Choroid plexus epithelial cell (primary cell): ENCODE results near the gene NMNAT1.

Source experiments
- DNase-seq: peaks from one replicate; pipeline ENCODE4 v3.0.0-alpha.2; 2010; ENCODE audit warnings: low read depth
- H3K4me3 ChIP-seq: 2 replicates; pipeline ENCODE4 v1.5.1; 2011; ENCODE audit warnings: low read depth, mild to moderate bottlenecking, control low read depth, low read length, moderate library complexity
- TF ChIP-seq, protein P1 (sequence below): conservative IDR thresholded peaks from 2 replicates; pipeline ENCODE4 v1.5.1; 2011; ENCODE audit warnings: low read depth, mild to moderate bottlenecking, control low read depth, inconsistent platforms, low read length, moderate library complexity

Gene NMNAT1

DNA sequence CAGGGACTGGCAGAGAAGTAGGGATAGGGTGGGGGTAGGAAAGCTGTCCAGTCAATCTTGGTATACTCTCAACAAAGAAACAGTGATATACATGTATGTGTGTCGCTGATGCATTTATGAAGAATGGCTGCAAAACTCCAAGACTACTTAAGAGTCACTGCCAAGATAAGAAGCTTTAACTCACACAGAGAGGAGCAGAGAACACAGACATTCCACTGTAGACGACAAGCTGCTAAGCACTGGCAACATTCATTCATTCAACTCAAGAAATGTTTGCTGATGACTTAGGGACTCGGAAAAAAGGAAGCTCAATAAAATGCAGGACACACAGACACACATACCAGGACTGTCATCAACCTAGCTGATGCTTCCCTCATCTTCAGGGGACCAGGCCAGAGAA, 38.7 kb upstream of the NMNAT1 start:
- TF ChIP-seq, protein P1, sequence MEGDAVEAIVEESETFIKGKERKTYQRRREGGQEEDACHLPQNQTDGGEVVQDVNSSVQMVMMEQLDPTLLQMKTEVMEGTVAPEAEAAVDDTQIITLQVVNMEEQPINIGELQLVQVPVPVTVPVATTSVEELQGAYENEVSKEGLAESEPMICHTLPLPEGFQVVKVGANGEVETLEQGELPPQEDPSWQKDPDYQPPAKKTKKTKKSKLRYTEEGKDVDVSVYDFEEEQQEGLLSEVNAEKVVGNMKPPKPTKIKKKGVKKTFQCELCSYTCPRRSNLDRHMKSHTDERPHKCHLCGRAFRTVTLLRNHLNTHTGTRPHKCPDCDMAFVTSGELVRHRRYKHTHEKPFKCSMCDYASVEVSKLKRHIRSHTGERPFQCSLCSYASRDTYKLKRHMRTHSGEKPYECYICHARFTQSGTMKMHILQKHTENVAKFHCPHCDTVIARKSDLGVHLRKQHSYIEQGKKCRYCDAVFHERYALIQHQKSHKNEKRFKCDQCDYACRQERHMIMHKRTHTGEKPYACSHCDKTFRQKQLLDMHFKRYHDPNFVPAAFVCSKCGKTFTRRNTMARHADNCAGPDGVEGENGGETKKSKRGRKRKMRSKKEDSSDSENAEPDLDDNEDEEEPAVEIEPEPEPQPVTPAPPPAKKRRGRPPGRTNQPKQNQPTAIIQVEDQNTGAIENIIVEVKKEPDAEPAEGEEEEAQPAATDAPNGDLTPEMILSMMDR, result no peak
- peak; percentile 57 for DNase-seq
- no peak overlapping the region for H3K4me3 ChIP-seq

DNA sequence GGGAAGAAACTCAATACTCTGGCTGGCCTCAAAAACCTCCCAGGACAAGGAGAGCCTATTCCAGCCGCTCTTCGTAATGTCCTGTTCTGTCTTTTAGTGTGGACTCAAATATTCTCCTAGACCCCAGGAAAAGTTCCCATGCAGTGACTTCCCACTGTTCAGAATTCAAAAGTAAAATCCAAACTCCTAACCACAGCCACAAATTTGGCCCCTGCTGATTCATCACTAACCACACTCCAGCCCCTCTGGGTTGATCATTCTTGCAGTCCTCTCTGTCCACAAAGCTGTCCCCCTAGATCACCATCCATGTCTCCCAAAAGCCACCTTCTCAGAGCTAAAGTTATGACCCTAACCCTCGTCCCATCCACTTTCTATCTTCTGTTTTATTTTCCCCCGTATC, 38.3 kb upstream of the NMNAT1 start:
- no peak overlapping the region for H3K4me3 ChIP-seq
- peak; percentile 39 for DNase-seq
- TF ChIP-seq, protein P1, result no peak

DNA sequence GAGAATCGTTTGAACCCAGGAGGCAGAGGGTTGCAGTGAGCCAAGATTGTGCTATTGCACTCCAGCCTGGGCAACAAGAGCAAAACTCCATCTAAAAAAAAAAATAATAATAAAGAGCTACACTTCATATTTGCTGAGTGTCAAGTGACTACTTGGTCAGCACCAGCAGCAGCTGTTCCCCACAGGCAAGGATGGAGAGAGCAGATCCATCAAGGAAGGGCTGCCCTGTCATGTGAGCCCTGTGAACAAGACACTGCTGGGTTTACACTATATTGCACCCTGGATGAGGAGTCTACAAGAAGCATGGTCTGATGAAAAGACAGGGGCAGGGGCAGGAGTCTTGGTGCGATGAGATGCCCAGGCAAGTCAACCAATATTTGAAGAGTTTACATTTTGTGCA, 36.8 kb upstream of the NMNAT1 start:
- H3K4me3 ChIP-seq, result no peak overlapping the region
- TF ChIP-seq, protein P1, result no peak
- no peak for DNase-seq

DNA sequence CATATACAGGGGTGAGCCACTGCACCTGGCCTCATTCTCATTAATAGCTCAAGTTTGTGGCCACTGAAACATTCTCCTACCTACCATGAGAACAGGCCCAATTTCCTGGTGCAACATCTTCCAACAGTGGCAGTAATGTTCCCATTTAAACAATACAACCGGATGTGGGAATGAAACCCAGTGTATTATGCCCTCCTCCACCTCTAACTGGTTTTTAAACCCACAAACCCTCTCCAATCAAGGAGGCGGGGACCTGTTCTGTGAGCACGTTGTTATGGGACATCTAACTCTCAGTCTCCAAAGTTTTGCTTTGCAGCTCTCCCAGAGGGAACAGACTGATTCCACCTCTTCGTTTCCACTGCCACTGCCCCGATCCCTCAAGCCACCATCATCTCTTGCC, 35.8 kb upstream of the NMNAT1 start:
- H3K4me3 ChIP-seq, result no peak overlapping the region
- TF ChIP-seq, protein P1, result no peak
- no peak for DNase-seq

DNA sequence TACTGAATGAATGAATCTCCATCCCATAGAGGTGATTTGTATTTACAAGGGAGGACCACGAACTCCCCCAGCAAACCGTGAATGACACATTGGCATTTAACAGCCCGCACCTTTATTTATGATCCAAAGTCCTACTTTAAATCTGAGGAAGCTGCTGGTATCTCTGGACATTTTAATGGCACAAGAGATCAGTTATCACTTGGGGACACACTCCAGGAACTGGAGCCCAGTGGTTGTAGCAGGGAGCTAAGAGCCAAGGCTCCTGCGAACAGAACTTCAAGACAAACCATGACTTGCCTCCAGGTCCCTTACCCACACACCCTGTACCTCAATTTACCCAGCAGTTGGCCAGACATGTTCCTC, 34.4 kb upstream of the NMNAT1 start:
- no peak for DNase-seq
- TF ChIP-seq, protein P1, result no peak
- peak overlapping the region; percentile 75 for H3K4me3 ChIP-seq

DNA sequence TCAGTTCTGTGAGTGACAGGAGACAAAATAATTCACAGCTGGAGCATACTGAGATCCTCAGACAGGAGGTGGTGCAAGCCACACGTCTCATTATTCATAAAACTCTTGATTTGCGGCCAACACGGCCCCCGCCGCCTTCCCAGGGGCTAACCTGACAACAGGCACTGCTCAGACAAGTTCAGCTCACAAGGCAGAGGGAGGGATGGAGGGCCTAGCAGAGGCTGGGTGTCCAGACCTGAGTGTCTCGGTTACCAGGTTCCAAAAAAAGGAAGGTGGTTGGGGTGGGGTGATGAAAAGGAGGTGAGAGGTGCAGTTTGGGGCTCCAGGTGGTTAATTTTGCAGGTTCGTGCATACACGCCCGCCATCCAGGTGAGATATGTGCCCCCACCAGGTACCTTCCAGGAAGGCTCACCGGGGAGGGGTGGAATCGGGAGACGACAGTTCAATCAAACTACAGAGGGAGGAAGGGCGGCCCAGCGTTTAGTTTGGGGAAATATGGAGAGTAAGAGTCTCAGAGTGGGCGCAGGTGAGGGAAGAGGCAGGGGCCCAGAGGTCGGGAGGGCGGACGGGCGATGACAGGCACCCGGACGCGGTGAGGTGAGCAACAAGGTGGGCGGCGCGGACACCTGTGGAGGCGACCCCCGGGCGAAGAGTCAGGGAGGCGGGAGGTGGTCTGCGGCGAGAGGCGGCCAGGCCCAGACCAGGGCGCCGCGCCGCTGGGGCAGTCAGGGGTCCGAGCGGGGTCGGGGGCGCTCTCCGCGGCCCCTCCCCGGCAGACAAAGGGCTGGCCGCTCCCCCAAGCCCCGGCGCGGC, 33.8 kb upstream of the NMNAT1 start:
- TF ChIP-seq, protein P1, result no peak
- peak overlapping the region; percentile 75 for H3K4me3 ChIP-seq
- DNase-seq, result peak; percentile 42

DNA sequence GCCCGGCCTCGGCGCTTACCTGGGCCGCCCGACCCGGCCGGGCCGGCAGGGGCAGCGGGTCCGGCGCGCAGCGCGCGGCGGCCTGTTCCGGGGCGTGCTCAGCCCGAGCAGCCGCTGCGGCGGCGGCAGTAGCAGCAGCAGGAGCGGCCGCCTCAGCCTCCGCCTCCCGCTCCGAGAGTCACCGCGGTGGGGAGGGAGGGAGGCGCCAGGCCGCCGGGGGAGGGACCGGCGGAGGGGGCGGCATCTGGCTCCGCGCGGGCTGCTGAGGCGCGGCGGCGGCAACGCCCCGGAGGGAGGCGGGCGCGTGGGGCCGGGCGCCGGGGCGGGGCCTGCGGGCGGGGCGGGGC, 33.2 kb upstream of the NMNAT1 start, which contains the start of gene CTNNBIP1:
CTNNBIP1 (minus strand) TSS at position 194 of the 347 bp plus-strand sequence. CDS start 38,205 bp downstream, outside the sequence.
- TF ChIP-seq, protein P1, result no peak
- DNase-seq, result no peak

More for the DNA sequence above, 33.2 kb upstream of the NMNAT1 start, which contains the start of gene CTNNBIP1:
- H3K4me3 ChIP-seq, result peak within 1 kb of the TSS; percentile 75
